Myocyte (in vitro differentiated cells): Measurements from ENCODE around the gene OMP. TPM values are rescaled to one million over a fixed set of nuclear protein-coding genes. Genes with fewer than 3 reads are reported as not detected.

Source experiments
- DNase-seq: peaks from one replicate; pipeline ENCODE4 v3.0.0-alpha.2; 2012; ENCODE audit warnings: low read depth
- total RNA-seq: library from RNA; depleted of rRNA; stranded (reverse); fragments of >200 nt; gene quantifications from 2 replicates; pipeline ENCODE4 v1.2.3, GENCODE V29; 2014

The OMP gene
- total RNA-seq, 1 donor from 2014 or later = not detected

GRCh38 chr11:77121876-77122575 lies 19.4 kb downstream of the OMP start:
- DNase-seq = no peak

DNA sequence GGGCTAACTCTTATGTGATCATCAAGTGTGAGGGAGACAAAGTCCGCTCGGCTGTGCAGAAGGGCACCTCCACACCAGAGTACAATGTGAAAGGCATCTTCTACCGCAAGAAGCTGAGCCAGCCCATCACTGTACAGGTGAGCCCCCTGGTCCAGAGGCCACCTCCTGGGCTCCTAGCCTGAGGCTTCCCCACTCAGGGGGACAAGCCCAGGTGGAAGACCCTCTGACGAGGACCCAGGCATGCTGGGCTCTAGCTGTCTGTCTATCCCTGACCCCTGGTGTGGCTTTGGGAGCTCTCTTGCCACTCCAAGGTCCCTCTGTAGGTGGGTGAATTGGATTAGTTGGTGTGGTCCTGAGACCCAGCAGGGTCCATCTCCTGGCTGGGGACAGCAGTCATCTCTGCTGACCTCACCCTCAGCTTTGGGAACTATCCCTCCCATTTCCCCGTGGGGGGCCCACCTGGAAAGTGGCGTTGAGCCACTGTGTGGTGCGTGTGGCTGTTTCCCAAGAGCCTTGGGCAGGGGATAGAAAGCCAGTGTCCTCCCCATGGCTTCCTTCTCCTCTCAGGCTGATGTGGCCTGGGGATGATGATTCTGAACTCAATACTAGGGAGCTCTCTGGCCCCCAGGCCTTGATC lies 20.1 kb downstream of the OMP start:
- DNase-seq = no peak

DNA sequence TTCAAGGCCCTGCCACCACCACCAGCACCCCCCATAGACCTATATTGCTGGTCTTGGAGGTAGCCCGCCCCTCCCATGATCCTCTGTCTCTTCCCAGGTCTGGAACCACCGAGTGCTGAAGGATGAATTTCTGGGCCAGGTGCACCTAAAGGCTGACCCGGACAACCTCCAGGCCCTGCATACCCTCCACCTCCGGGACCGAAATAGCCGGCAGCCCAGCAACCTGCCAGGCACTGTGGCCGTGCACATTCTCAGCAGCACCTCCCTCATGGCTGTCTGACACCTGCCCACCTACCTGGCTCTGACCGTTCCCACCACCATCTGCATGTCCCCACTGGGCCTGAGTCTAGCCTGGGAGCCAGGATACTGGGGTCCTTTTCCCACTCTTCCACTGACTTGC lies 21.0 kb downstream of the OMP start:
- no peak for DNase-seq

- DNase-seq = no peak
Measured at GRCh38 chr11:77124041-77124440, 21.4 kb downstream of the OMP start.

GRCh38 chr11:77124488-77124887 lies 21.8 kb downstream of the OMP start:
- DNase-seq = no peak

DNA sequence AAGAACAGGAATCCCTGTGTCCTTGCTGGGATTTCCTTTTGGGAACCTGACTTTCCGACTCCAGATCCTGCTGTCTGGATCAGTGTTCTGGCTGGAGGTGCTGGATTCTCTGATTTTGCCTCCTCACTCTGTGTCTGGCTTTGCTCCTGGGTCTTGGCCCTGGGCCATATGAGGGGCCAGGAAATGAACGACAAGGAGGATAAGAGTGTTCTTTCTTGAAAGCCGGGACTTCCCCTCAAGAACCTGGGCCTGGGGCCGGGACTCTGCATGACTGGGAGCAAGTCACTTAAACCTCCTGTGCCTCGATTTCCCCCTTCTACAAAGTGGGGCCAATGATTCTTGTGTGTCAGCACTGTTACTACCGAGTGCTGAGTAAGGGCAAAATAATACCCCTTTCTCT lies 22.6 kb downstream of the OMP start:
- DNase-seq = no peak

GRCh38 chr11:77125695-77126094 lies 23.1 kb downstream of the OMP start:
- no peak for DNase-seq

GRCh38 chr11:77126156-77126775 lies 23.6 kb downstream of the OMP start:
- no peak for DNase-seq

GRCh38 chr11:77126861-77127234 lies 24.2 kb downstream of the OMP start:
- no peak for DNase-seq

- DNase-seq = peak; percentile 69
Measured at GRCh38 chr11:77127235-77127911, 24.7 kb downstream of the OMP start.

GRCh38 chr11:77127920-77128691 lies 25.5 kb downstream of the OMP start, which contains the start of gene MYO7A:
Gene MYO7A (plus strand): TSS chr11:77128246. CDS start chr11:77130635, 2,389 bp downstream.
- peak; percentile 87 for DNase-seq

GRCh38 chr11:77129069-77129841 lies 26.6 kb downstream of the OMP start:
- DNase-seq = no peak

DNA sequence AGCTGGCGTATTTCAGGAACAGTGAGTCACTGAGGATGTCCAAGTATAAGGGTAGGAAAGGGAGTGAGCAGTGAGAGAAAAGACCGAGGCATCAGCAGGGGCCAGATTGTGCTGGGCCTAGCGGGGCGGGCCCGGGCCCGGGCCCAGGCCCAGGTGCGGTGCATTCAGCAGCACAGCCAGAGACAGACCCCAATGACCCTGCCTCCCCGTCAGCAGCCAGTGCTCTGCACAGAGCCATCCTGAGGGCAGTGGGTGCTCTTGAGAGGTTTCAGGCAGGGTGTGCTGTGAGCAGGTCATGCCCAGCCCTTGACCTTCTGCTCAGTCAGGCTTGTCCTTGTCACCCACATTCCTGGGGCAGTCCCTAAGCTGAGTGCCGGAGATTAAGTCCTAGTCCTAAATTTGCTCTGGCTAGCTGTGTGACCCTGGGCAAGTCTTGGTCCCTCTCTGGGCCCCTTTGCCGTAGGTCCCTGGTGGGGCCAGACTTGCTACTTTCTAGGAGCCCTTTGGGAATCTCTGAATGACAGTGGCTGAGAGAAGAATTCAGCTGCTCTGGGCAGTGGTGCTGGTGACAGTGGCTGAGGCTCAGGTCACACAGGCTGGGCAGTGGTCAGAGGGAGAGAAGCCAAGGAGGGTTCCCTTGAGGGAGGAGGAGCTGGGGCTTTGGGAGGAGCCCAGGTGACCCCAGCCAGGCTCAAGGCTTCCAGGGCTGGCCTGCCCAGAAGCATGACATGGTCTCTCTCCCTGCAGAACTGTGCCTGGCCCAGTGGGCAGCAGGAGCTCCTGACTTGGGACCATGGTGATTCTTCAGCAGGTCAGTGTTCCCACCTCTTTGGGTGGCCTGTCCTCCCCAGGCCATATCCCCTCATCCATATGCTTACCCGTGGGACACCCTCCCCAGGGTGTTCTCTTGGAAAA lies 27.5 kb downstream of the OMP start:
- DNase-seq = peak; percentile 43

DNA sequence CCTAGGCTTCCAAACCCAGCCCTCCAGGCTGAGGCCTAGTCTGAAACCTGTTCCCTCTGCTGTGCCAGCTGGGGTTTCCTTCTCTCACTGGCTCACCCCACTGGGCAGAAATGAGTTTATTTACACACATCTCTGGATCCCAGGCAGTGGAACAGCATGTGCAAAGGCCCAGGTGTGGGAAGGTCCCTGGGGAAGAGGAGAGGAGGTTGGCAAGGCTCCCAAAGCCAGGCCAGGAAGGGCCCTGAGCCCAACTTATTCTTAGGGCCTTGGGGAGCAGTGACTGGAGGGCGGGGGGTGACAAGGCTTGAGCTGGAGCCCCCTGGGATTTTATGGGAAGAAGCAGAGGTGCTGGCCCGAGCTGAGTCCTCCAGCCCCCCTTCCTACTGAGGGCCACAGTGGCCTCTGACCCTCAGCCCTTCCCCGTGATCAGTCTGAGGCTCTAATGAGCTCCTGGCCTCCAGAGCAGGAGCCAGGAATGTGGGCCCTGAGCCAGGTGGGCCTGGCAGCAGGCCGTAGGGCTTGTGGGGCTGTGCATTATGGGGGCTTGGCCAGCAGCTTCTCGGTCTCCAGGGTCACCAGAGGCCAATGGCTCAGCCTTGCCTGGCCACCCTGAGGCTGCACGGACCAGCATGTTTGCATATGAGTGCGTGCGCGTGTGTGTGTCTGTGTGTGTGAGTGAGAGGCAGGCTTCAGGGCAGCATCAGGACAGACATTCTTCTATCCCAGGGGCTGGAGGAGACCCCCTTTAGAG lies 28.3 kb downstream of the OMP start:
- no peak for DNase-seq

GRCh38 chr11:77131560-77131959 lies 28.9 kb downstream of the OMP start:
- no peak for DNase-seq

DNA sequence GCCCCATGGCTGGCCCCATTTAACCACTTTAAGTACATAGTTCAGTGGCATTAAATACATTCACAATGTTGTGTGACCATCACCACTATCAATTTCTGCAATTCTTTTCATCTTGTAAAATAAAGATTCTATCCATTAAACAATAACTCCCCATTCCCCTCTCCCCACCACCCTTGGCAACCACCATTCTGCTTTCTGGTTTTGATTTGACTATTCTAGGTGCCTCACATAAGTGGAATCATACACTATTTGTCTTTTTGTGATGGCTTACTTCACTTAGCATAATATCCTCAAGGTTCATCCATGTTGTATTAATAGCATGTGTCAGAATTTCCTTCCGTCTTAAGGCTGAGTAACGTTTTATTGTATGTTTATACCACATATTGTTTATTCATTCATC lies 32.4 kb downstream of the OMP start:
- DNase-seq = no peak

GRCh38 chr11:77136074-77136473 lies 33.4 kb downstream of the OMP start:
- DNase-seq = no peak

GRCh38 chr11:77136784-77137420 lies 34.3 kb downstream of the OMP start:
- DNase-seq = no peak
